Measurements from ENCODE around the gene PLCXD3.

The PLCXD3 gene, protein sequence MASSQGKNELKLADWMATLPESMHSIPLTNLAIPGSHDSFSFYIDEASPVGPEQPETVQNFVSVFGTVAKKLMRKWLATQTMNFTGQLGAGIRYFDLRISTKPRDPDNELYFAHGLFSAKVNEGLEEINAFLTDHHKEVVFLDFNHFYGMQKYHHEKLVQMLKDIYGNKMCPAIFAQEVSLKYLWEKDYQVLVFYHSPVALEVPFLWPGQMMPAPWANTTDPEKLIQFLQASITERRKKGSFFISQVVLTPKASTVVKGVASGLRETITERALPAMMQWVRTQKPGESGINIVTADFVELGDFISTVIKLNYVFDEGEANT

DNA sequence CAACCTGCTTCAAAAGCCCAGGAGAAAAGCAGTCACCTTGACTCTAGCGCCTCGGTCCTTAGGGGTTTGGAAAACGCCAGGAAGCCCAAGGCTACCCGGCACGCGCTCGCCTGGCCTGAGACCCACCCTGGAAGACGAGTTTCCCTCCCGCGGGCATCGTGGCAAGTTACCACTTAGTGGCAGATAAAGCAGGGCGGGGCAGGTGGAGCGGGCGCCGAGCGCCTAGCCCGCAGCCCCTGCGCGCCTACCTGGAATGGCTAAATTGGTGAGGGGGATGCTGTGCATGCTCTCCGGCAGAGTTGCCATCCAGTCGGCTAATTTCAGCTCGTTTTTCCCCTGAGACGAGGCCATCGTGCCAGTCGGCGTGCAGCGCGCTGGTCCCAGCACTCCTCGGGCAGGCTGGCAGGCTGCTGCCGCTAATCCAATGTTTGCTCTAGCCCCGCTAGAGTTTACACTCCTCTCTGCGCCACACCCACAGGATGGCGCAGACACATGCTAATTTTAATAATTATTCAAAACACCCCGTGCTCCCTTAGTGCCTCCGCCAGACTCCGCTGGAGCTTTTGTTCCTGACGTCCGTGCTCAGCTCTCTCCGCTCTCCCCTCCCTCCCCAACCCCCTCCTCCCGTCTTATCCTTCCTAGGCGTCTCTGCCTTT, at the start of gene PLCXD3:
Gene PLCXD3, minus strand, starts transcription at position 426 of the 656 bp plus-strand sequence. Its CDS starts 75 bp downstream, at position 351.
- in situ Hi-C loops (cut with MboI; ENCODE audit: low sequenced_read_pairs), result no loop called here

DNA sequence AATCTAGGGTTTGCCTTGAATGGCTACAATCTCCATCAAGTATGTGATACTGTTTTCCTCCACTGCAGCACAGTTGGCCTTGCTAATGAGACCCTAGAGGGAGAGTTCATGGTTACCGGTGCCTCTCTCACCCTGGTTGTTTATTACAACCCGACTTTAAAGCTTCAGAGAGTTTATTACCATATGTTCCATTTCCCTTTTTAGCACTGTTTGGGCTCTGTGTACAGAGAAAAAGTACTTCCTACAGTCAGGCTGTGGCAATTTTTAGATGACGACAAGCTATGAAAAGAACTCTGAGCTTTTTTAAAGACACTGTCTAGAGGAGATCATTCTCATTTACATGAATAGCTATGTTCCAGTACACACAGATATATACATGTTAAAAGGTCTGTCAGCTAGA, 48.8 kb upstream of the PLCXD3 start:
- in situ Hi-C loops (cut with MboI; ENCODE audit: low sequenced_read_pairs), result no loop called here

DNA sequence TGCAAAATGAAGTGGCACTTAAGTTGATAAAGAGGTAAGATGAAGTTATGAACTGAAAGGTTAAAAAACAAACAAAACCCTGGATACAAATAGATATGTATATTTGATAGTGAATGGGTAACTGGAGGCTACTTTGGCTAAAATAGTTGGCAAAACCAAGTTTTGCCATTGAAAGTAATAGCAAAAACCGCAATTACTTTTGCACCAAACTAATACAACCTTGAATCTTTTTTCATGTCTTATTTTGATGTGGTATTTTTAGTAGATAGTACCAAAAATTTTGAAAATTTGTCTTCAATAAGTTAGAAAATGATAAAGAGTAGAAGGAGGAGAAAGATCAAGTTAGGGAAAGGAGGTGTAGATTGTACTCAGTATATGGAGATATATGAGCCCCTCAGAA, 47.9 kb upstream of the PLCXD3 start:
- in situ Hi-C loops (cut with MboI; ENCODE audit: low sequenced_read_pairs), result no loop called here

DNA sequence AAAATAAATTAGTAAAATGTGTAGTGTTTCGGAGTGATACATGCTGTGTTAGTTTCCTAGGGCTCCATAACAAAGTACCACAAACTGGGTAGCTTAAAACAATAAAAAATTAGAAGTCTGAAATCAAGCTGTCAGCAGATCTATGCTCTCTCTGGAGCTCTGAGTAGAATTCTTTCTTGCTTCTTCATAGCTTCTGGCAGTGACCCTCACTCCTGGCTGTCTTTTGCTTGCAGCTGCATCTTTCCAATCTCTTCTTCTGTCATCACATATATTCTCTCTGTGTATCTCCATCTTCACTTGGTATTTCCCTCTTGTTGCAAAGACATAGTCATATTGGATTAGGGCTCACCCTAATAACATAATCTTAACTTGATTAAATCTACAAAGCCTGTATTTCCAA, 37.6 kb upstream of the PLCXD3 start:
- in situ Hi-C loops (cut with MboI; ENCODE audit: low sequenced_read_pairs), result no loop called here

DNA sequence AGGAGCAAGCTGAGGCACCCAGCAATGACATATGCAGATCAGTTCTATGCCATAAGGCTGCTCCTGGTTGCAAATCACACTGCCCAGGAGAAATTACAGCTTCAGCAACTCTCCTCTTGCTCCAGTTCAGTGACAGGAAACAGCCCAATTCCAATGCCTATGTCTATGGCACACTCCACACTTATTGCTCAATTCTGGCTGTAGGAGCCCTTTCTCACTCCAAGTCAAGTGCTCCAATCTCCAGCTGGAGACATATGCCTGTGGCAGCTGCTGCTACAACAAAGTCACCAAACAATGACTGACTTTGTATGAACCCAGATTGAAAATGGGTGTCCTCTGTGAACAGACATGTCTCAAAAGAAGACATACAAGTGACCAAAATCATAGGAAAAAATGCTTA, 31.8 kb upstream of the PLCXD3 start:
- in situ Hi-C loops (cut with MboI; ENCODE audit: low sequenced_read_pairs), result no loop called here

DNA sequence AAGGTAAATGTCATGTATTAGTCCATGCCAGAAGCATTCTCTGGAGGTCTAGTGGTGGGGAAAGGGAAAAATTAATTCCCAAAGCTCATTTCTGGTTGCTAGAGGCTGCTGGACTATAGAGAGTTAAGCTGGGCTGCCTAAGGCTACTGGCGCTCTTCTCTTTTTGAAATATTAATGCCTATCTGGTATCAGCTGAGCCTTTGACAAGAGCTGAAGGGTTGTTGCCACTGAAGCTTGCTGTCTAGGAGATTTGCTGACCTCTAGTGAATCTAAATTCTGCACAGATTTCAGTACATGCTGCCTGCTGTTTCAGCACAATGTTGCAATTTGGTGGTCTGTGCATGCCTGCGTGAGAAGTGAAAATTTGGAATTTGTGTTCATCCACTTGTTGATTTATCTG, 29.1 kb upstream of the PLCXD3 start:
- in situ Hi-C loops (cut with MboI; ENCODE audit: low sequenced_read_pairs), result no loop called here

DNA sequence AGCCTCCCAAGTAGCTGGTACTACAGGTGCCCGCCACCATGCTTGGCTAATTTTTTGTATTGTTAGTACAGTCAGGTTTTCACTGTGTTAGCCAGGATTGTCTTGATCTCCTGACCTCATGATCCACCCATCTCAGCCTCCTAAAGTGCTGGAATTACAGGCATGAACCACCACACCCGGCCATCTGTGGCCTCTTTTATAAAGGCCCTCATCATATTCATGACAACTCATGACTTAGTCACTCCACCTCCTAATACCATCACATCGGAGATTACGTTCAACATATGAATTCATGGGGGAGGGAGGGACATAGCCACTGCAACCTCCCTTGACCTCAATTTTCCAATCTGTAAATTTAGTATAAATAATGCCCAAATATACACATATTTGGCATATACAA, 27.2 kb upstream of the PLCXD3 start:
- in situ Hi-C loops (cut with MboI; ENCODE audit: low sequenced_read_pairs), result no loop called here

DNA sequence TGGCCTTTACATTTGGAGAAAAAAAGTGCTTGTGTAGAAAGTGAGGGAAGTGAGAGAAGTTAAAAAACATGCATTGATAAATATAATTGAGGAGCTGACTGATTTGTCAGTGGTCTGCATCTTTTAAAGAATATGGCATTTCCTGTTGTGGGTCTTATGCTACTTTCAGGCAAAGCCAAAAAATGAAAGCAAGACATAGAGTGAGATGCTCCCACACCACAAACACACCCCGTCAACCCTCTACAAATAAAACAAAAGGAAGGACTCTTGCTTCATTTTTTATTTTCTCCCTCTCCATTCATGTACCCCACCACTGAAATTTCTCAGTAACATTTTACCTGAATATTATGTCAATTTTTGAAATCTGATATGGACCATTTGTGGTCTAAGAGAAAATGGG, 22.1 kb upstream of the PLCXD3 start:
- in situ Hi-C loops (cut with MboI; ENCODE audit: low sequenced_read_pairs), result no loop called here

DNA sequence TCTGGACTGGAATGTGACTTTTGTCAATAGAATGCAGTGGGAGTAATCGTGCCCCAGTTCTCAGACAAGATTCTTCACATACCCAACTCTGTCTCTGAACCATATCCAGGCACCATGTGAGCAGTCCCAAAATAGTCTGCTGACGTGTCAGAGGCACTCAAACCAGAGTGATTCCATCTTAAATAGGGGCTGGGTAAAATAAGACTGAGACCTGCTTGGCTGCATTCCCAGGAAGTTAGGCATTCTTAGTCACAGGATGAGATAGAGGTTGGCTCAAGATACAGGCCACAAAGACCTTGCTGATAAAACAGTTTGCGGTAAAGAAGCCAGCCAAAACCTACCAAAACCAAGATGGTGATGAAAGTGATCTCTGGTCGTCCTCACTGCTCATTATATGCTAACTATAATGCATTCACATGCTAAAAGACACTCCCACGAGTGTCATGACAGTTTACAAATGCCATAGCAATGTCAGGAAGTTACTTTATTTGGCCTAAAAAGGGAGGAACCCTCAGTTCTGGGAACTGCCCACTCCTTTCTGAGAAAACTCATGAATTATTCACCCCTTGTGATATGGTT, 16.9 kb upstream of the PLCXD3 start:
- in situ Hi-C loops (cut with MboI; ENCODE audit: low sequenced_read_pairs), result no loop called here

DNA sequence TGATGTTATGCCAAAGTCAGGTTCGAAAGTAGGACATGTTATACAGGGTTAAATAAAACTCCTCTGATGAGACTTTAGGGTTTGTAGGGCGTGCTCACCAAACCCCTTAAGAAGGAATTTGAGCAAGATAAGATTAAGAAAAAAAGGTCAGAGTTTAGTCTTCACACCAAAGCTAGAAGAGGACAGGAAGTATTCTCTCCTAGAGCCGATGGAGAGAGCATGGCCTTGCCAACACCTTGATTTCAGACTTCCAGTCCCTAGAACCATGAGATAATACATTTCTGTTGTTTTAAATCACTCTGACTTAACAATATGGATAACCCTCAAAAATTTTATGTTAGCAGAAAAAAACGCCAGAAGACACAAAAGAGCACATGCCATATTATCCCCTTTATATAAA, 16.3 kb upstream of the PLCXD3 start:
- in situ Hi-C loops (cut with MboI; ENCODE audit: low sequenced_read_pairs), result no loop called here

DNA sequence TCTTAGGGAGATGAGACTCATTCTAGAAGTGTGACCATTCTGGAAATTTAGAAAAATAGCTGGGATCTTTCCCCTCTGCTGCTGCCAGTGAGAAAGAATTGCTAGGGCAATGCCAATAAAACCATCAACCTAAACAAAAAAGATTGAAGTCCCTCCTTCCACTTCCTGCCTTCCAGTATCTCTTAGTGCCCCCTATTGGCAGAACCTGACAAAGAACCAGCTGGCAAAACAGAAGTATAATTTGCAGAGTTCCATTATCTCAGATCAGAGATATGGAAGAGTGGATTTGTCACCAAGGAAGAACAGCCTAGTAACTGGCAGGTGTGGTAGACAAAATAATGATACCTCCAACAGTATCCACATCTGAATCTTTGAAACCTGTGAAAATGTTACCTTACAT, 13.8 kb upstream of the PLCXD3 start:
- in situ Hi-C loops (cut with MboI; ENCODE audit: low sequenced_read_pairs), result no loop called here

DNA sequence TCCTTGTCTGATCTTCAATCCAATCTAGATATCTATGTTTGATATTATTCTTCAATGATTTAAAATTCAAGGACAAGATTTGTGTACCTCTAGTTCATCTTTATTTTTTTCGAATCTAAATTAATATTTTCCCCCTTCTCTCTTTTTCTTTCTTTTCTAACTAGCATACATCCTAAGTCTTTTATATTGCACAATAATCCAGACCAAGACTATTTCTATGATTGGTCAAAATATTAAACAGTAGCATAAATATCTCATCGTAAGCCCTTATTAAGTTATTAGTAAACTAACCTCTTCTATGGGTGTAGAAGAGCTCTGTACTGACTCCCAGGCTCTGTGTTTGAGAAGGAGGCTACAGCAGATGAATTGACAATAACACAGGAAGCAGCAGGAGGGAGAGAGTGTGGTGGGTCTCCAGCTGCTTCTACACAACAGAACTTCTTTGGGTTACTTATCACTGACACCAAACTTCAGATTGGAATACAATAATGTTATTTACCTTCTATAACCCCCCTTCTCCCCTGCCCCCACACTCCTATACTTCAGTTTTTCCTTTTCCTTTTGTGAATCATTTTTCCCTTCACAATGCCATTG, 11.9 kb upstream of the PLCXD3 start:
- in situ Hi-C loops (cut with MboI; ENCODE audit: low sequenced_read_pairs), result no loop called here

DNA sequence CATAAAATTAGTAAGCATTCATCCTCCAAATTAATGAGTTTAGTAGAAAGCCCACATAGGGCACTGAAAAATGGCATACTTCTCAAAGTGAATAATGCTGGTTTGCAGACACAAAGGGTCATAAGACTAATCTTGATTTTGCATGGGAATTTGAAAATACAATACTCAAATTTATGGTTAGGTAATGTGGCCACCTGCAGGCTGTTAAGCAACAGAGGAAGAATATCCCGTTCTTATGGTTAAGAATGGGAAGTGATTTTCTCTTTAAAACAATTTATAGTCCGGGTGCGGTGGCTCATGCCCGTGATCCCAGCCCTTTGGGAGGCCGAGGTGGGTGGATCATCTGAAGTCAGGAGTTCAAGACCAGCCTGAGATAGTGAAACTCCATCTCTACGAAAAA, 9.4 kb upstream of the PLCXD3 start:
- in situ Hi-C loops (cut with MboI; ENCODE audit: low sequenced_read_pairs), result no loop called here

DNA sequence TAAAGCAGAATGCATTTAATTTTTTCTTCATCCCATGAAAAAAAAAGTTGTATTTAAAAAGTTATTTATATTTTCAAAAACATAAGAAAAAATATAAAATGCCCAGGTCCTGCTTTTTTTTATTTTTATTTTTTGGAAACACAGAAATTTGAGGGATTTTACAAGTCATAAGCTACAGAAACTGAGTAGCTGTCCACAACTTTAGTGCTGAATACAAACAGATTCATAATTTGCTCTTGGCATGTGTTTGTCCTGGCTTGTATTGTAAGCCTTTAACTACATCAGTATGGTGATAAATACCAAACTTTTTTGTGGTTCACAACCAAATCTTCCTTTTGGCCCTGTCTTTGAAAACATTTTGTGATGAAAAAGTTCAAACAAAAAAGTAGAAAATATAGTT, 7.5 kb upstream of the PLCXD3 start:
- in situ Hi-C loops (cut with MboI; ENCODE audit: low sequenced_read_pairs), result no loop called here

DNA sequence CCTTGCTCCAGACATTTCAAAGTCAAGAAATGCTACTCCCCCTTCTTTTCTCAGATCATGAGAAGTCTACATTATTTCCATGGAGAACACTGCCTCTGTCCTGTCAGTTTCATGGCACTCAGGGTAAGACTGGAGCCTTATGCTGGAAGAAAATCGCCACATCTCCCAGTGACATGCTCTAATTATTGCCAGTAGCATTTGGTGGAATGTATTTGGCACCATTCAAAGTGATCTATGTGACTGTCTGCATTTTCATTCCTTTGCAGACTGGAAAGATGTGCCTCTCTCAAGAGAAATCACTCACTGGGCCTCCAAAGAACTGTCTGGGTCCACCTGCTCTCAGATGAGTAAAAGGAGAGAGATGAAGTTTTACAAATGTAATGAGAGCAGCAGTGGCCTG, 840 bp upstream of the PLCXD3 start:
- in situ Hi-C loops (cut with MboI; ENCODE audit: low sequenced_read_pairs), result no loop called here

DNA sequence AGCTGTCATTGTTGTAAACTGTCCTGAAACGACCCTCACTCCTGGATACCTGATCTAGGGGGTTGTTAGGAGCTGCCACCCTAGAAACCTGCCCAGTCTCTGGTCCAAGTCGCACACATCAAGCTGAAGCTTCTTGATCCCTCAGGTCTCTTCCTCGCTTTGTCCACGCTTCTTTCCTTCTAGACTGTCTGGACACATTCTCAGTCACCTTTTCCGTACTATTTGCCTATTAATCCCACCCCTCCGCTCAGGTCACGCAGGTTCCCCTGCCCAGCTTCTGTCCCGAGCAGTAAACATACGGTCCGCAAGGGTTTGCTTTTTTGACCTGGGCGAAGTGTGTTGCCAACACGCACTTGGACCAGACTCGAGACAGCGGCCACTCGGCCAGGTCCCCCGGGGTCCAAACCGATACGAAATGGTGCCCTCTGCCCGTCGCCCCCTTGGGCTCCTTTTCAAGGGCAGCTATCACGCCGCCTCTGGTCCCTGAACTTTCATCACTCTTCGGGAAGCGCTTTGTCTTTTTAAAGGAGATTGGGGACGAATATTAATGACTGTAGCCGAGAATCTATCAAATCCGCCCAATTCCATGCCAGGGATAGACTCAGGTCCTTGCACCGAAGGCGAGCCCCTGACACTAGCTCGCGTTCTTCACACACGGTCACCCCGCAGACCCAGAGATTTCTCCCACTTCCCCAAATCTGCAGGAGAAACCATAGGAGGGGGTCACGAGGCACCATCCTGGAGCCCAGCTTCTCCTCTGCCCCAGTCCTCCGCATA, 814 bp downstream of the PLCXD3 start:
- in situ Hi-C loops (cut with MboI; ENCODE audit: low sequenced_read_pairs), result no loop called here

DNA sequence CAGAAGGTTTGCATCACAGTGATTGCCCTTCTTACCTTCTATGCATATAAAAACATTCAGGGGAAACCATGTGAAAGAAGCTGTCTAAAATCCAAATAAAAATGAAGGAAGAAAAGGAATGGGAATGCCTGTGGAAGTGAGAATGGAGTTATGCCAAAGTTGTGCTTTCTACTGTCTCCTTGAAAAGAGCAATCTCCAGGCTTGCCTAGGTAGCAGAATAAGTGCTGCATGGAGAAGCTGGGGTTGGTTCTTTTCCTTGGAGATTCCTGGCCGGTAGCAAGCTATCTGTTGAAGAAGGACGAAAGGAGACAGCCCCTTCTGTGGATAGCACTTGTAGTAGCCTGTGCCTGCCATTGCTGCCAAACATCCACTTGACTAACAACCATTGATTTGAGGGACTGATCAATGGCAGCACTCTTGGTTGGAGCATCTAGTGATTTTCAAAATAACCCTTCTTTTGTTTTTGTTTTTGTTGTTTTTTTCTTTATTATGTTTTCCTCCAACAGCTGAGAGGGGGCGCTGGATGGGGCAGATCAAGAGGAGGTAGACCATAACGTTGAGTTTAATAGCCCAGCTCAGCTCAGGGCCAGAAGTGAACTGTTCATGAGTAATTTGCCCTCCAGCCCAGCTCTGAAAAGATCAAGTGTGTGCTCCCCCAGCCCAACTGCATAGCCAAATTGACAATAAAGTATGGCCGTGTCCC, 1.6 kb downstream of the PLCXD3 start:
- in situ Hi-C loops (cut with MboI; ENCODE audit: low sequenced_read_pairs), result no loop called here

DNA sequence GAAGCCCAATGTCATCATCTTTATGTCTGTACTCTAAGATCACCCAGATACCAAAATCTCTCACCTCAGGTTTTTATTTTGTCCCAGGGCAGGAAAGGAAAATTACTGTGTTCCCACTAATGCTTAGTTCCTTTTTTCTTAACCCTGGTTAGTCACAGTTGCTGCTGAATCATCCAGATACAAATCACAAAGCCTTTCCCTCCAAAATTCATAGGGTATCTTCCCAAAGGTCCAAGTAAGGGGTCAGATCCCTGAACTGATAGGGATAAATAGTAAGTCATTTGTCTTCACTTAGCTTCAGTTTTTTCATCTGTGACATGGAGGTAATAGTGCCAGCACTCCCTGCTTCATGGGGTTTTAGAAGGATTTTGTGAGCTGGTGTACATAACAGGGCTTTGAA, 2.2 kb downstream of the PLCXD3 start:
- in situ Hi-C loops (cut with MboI; ENCODE audit: low sequenced_read_pairs), result no loop called here

DNA sequence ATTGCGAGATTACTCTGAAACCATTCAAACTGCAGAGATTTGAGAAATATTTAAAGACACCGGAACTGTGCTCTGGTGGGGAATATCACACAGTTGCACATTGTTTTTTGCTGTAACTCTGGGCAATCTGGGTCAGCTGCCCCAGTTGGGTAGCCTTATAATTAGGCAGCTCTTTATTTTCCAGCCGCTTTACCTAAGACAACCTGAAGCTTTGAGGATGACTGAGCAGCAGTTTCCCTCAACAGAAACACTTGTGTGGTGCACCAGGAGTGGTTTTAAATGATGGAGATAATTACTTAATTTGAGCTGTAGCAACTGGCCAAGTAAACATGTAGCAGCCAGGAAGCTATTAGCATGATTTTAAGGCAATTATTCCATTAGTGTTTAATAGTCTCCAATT, 2.9 kb downstream of the PLCXD3 start:
- in situ Hi-C loops (cut with MboI; ENCODE audit: low sequenced_read_pairs), result no loop called here

DNA sequence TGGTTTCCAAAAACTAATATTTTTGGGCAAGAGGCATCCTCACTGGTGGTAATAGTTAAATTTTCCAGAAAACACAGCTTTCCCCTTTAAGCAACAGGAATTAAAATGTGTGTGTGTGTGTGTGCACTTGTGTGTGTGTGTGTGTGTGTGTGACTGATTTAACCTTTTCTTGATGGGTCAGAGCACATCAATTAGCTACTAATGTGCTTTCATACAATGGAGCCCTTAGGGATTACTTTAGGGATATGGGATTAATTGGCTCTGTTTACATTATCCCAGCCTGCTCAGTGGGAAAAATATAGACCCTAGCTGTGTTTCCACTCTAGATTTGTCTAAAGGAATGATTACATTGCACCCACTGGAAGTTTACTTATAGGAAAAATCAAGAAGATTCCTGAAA, 6.5 kb downstream of the PLCXD3 start:
- in situ Hi-C loops (cut with MboI; ENCODE audit: low sequenced_read_pairs), result no loop called here

DNA sequence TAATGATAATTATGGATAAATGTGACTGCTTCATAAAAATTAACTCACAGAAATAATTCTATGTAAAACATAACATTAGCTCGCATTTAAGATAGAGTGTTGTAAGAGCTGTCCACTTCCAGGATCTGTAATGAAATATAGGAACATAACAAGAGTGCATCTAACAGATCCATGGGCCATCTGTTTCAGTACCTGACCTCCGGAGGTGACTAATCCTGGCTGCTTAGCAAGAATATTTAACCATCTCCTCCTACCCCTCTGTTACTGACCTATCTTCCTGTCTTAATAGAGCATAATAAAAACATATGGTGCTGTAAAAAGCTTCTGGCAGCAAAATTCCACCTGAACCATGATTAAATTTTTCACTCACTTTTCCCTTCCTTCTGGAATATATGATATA, 7.1 kb downstream of the PLCXD3 start:
- in situ Hi-C loops (cut with MboI; ENCODE audit: low sequenced_read_pairs), result no loop called here

All from HL-60/S4 treated with phorbol 12-myristate 13-acetate at 8.2 ng/mL for 4 days and 3 days (cell line).